Measurements from ENCODE around the gene SAMMSON. TPM values are rescaled to one million over a fixed set of nuclear protein-coding genes. Genes with fewer than 3 reads are reported as not detected.

Gene SAMMSON
- polyA plus RNA-seq, 3 donors, result not detected

GRCh38 chr3:70061096-70061495, 61.6 kb downstream of the SAMMSON start:
- H3K4me1 ChIP-seq (ENCODE audit: control insufficient read depth in 1 of 2, insufficient read depth in 2 of 2, low read length in 2 of 2), result no peaks in the 10 kb centered on the region
- no peaks in the 10 kb centered on the region for H3K27me3 ChIP-seq (ENCODE audit: control insufficient read depth in 2 of 2, insufficient read depth in 2 of 2, low read length in 2 of 2)
- H3K9me3 Mint-ChIP-seq, result no peaks in the 10 kb centered on the region
- TF ChIP-seq, protein P1, sequence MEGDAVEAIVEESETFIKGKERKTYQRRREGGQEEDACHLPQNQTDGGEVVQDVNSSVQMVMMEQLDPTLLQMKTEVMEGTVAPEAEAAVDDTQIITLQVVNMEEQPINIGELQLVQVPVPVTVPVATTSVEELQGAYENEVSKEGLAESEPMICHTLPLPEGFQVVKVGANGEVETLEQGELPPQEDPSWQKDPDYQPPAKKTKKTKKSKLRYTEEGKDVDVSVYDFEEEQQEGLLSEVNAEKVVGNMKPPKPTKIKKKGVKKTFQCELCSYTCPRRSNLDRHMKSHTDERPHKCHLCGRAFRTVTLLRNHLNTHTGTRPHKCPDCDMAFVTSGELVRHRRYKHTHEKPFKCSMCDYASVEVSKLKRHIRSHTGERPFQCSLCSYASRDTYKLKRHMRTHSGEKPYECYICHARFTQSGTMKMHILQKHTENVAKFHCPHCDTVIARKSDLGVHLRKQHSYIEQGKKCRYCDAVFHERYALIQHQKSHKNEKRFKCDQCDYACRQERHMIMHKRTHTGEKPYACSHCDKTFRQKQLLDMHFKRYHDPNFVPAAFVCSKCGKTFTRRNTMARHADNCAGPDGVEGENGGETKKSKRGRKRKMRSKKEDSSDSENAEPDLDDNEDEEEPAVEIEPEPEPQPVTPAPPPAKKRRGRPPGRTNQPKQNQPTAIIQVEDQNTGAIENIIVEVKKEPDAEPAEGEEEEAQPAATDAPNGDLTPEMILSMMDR (IDR thresholded peaks at IDR 0.05), result no peak
- no peak overlapping the region for H3K27ac Mint-ChIP-seq
- WGBS (ENCODE audit: insufficient coverage), result 98% methylated on average over 5 of the region's 5 CpGs
- no peaks in the 10 kb centered on the region for H3K79me2 ChIP-seq (ENCODE audit: insufficient read depth, low read length)
- H3K4me3 ChIP-seq (replicated peaks in 1 of 3; ENCODE audit: low read depth in 2 of 3, low read length in 3 of 3), result no peak overlapping the region
- no peak overlapping the region for H3K9ac ChIP-seq (ENCODE audit: insufficient read depth, low read length, poor library complexity, severe bottlenecking)
- H2AFZ ChIP-seq (ENCODE audit: insufficient read depth, low read depth, low read length, poor library complexity, severe bottlenecking), result no peak overlapping the region
- H3K4me1 Mint-ChIP-seq, result no peaks in the 10 kb centered on the region
- DNase-seq, result no peak
- intact Hi-C loops (cut with micrococcal nuclease), result no loop called here
- H3K36me3 ChIP-seq (replicated peaks in 1 of 2; ENCODE audit: control insufficient read depth in 1 of 2, insufficient read depth in 2 of 2, low read length in 2 of 2), result no peaks in the 10 kb centered on the region
- H4K20me1 ChIP-seq (ENCODE audit: insufficient read depth, low read length), result no peaks in the 10 kb centered on the region
- H3K27me3 Mint-ChIP-seq (ENCODE audit: low read depth in 3 of 3), result peaks cover 0 to 2% (median 0%) of the 10 kb centered on the region in 3 donors
- no peaks in the 10 kb centered on the region for H3K9me3 ChIP-seq (replicated peaks in 1 of 2; ENCODE audit: control insufficient read depth in 1 of 2, insufficient read depth in 1 of 2, low read length in 2 of 2)
- H3K36me3 Mint-ChIP-seq, result no peaks in the 10 kb centered on the region
- no peak overlapping the region for H3K4me3 Mint-ChIP-seq
- no peak overlapping the region for H3K27ac ChIP-seq (ENCODE audit: low read depth in 1 of 2, low read length in 2 of 2)
- H3K4me2 ChIP-seq (replicated peaks; ENCODE audit: extremely low read depth, low read length, poor library complexity, severe bottlenecking), result no peak overlapping the region

DNA sequence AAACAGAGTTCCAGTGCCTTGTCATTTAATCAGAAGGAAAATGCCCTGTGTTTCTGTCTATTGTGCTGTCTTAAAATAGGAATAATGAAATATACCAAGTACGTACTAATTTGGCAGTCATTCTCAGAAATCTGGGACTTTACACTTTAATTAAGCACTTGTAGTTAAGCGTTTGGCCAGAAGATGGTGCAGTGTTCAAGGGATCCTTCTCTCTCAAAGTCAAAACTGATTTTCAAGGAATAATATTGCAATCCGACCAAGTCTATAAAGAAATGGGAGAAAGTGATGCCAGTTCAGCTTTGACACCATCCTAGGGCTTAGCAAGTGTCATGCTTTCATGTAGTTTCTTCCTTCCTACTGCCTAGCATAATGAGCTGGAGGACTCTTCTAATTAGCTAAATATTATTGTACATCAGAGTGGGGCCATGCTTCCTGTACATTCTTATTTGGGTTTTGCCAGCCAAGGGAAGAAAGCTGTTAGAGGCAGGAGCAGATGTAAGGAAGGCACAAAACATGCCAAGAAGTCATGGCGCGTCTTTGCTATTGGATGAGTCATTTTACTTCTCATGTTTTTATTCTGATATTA, 64.8 kb downstream of the SAMMSON start:
- no peaks in the 10 kb centered on the region for H3K36me3 Mint-ChIP-seq
- intact Hi-C loops (cut with micrococcal nuclease), result no loop called here
- no peaks in the 10 kb centered on the region for H3K4me1 Mint-ChIP-seq
- Histone ChIP-seq H3K4me3 (replicated peaks in 1 of 3; ENCODE audit: low read depth in 2 of 3, low read length in 3 of 3) (no peak overlapping the region), H3K27me3 (ENCODE audit: control insufficient read depth in 2 of 2, insufficient read depth in 2 of 2, low read length in 2 of 2) (peaks cover 14 to 23% of the 10 kb centered on the region in 2 donors), H2AFZ (ENCODE audit: insufficient read depth, low read depth, low read length, poor library complexity, severe bottlenecking) (no peak overlapping the region), H3K4me2 (replicated peaks; ENCODE audit: extremely low read depth, low read length, poor library complexity, severe bottlenecking) (no peak overlapping the region), H3K27ac (ENCODE audit: low read depth in 1 of 2, low read length in 2 of 2) (no peak overlapping the region), H3K9ac (ENCODE audit: insufficient read depth, low read length, poor library complexity, severe bottlenecking) (no peak overlapping the region), H3K4me1 (ENCODE audit: control insufficient read depth in 1 of 2, insufficient read depth in 2 of 2, low read length in 2 of 2) (no peaks in the 10 kb centered on the region), H3K79me2 (ENCODE audit: insufficient read depth, low read length) (no peaks in the 10 kb centered on the region), H4K20me1 (ENCODE audit: insufficient read depth, low read length) (no peaks in the 10 kb centered on the region), H3K36me3 (replicated peaks in 1 of 2; ENCODE audit: control insufficient read depth in 1 of 2, insufficient read depth in 2 of 2, low read length in 2 of 2) (no peaks in the 10 kb centered on the region), H3K9me3 (replicated peaks in 1 of 2; ENCODE audit: control insufficient read depth in 1 of 2, insufficient read depth in 1 of 2, low read length in 2 of 2) (no peaks in the 10 kb centered on the region)
- TF ChIP-seq, protein P1 (IDR thresholded peaks at IDR 0.05), result peak; percentile 76
- no peak overlapping the region for H3K4me3 Mint-ChIP-seq
- H3K27ac Mint-ChIP-seq, result no peak overlapping the region
- DNase-seq, result peak in 1 of 3 donors; percentile 7
- H3K27me3 Mint-ChIP-seq (ENCODE audit: low read depth in 3 of 3), result peaks cover 0 to 14% (median 4%) of the 10 kb centered on the region in 3 donors
- H3K9me3 Mint-ChIP-seq, result no peaks in the 10 kb centered on the region
- WGBS (ENCODE audit: insufficient coverage), result 100% methylated on average over 2 of the region's 5 CpGs
